Measurements from ENCODE around the gene GPATCH2. TPM values are rescaled to one million over a fixed set of nuclear protein-coding genes. Genes with fewer than 3 reads are reported as not detected.

Gene GPATCH2
- total RNA-seq, 1 donor from 2014 or later, result 39.3 TPM

DNA sequence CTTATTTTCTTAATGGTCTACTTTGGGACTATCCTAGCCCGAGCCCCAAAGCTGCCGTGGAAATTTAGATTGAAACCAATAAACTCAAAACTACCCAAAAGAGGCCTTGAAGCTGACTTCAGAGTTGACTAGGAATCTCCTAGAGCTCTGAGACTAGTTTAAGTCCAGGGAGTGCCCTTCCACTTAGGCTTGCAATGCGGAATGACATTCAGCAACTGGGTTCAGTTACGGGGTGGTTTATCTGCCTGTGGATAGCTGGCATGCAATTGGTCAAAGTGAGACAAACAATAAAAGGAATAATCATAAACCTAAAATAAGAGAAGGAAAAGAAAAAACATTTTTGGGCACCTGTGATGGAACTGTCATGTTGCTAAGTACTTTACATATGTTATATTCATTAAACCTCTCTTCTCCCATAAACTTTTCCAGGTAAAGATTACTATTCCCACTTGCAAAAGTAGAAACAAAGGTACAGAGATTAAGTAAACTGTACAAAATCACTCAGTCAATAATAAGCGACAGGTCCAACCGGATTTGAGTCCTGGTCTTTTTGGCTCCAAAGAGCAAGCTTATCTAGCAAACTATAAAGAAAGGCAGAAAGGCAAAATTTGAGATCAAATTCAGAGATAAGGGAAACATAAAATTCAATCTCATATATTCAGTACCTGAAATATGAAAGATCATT lies 56.5 kb downstream of the GPATCH2 start:
- no peak overlapping the region for H3K27ac Mint-ChIP-seq
- no peaks in the 10 kb centered on the region for H3K36me3 ChIP-seq
- TF ChIP-seq, protein P1, sequence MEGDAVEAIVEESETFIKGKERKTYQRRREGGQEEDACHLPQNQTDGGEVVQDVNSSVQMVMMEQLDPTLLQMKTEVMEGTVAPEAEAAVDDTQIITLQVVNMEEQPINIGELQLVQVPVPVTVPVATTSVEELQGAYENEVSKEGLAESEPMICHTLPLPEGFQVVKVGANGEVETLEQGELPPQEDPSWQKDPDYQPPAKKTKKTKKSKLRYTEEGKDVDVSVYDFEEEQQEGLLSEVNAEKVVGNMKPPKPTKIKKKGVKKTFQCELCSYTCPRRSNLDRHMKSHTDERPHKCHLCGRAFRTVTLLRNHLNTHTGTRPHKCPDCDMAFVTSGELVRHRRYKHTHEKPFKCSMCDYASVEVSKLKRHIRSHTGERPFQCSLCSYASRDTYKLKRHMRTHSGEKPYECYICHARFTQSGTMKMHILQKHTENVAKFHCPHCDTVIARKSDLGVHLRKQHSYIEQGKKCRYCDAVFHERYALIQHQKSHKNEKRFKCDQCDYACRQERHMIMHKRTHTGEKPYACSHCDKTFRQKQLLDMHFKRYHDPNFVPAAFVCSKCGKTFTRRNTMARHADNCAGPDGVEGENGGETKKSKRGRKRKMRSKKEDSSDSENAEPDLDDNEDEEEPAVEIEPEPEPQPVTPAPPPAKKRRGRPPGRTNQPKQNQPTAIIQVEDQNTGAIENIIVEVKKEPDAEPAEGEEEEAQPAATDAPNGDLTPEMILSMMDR (IDR thresholded peaks at IDR 0.05), result no peak
- TF ChIP-seq EZH2 (IDR thresholded peaks at IDR 0.05) (no peak), EZH2phosphoT487 (IDR thresholded peaks at IDR 0.05) (no peak)
- no peaks in the 10 kb centered on the region for H3K9me3 Mint-ChIP-seq
- no peaks in the 10 kb centered on the region for H4K20me1 ChIP-seq (ENCODE audit: low read depth)
- H3K4me3 Mint-ChIP-seq, result no peak overlapping the region
- no peaks in the 10 kb centered on the region for H3K36me3 Mint-ChIP-seq
- H3K4me3 ChIP-seq, result no peak overlapping the region
- H3K27me3 ChIP-seq, result no peaks in the 10 kb centered on the region
- no peak overlapping the region for H3K9ac ChIP-seq
- no peak overlapping the region for H3K4me2 ChIP-seq
- H3K27me3 Mint-ChIP-seq (ENCODE audit: insufficient read depth, low read depth), result no peaks in the 10 kb centered on the region
- H3K9me3 ChIP-seq (ENCODE audit: low read depth), result no peaks in the 10 kb centered on the region
- no peaks in the 10 kb centered on the region for H3K79me2 ChIP-seq (ENCODE audit: low read depth)
- no peaks in the 10 kb centered on the region for H3K4me1 ChIP-seq
- no peak overlapping the region for H2AFZ ChIP-seq (replicated peaks)
- DNase-seq (ENCODE audit: low spot score), result no peak
- H3K4me1 Mint-ChIP-seq, result no peaks in the 10 kb centered on the region
- H3K27ac ChIP-seq, result no peak overlapping the region
- H3F3A ChIP-seq (ENCODE audit: low read depth), result no peaks in the 10 kb centered on the region

DNA sequence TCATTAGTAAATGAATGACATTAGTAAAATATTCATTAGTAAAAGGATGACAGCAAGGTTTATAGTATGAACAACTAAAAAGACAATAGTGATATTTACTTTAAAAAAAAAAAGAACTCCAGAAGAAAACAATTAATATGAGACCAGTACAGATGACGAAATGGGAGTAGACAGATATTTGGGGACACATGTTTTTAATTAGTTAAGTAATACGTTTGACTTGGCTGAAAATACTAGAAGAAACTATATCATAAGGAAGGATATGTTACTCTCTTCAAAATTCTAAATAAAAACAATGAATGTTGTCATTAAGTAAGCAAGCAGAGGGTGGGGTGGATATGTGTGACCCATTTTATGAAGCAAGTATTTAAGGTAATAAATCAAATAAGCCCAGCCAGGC lies 61.9 kb downstream of the GPATCH2 start:
- H3K4me3 Mint-ChIP-seq, result no peak overlapping the region
- Histone ChIP-seq H3K4me1 (no peaks in the 10 kb centered on the region), H3K27ac (no peak overlapping the region), H3K79me2 (ENCODE audit: low read depth) (no peaks in the 10 kb centered on the region), H3K4me2 (no peak overlapping the region), H3K9ac (no peak overlapping the region), H3K36me3 (no peaks in the 10 kb centered on the region), H4K20me1 (ENCODE audit: low read depth) (no peaks in the 10 kb centered on the region), H3K4me3 (no peak overlapping the region), H3F3A (ENCODE audit: low read depth) (no peaks in the 10 kb centered on the region), H2AFZ (replicated peaks) (no peak overlapping the region), H3K9me3 (ENCODE audit: low read depth) (no peaks in the 10 kb centered on the region), H3K27me3 (no peaks in the 10 kb centered on the region)
- TF ChIP-seq EZH2phosphoT487 (IDR thresholded peaks at IDR 0.05) (no peak), EZH2 (IDR thresholded peaks at IDR 0.05) (no peak)
- TF ChIP-seq, protein P1 (IDR thresholded peaks at IDR 0.05), result no peak
- DNase-seq (ENCODE audit: low spot score), result no peak
- H3K36me3 Mint-ChIP-seq, result no peaks in the 10 kb centered on the region
- no peaks in the 10 kb centered on the region for H3K4me1 Mint-ChIP-seq
- H3K9me3 Mint-ChIP-seq, result no peaks in the 10 kb centered on the region
- no peak overlapping the region for H3K27ac Mint-ChIP-seq
- no peaks in the 10 kb centered on the region for H3K27me3 Mint-ChIP-seq (ENCODE audit: insufficient read depth, low read depth)

DNA sequence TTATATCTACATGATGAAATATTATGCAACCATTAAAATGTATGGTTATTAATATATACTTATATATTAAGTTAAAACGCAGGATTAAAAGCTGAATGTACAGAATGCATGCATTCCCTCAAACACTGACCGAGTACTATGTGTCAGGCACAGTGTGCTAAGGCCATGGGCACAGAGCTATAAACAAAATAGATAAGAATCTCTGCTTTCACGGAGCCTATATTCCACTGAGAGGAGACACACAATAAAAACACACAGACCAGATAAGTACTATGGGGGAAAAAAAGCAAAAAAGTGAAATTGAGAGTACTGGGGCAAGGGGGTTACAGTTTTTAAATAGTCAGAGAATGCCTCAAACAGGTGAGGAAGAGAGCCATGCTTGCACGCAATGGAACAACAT lies 62.7 kb downstream of the GPATCH2 start:
- Histone ChIP-seq H3K27ac (no peak overlapping the region), H3K4me3 (no peak overlapping the region), H3F3A (ENCODE audit: low read depth) (no peaks in the 10 kb centered on the region), H3K36me3 (no peaks in the 10 kb centered on the region), H3K27me3 (no peaks in the 10 kb centered on the region), H4K20me1 (ENCODE audit: low read depth) (no peaks in the 10 kb centered on the region), H3K4me1 (no peaks in the 10 kb centered on the region), H3K9ac (no peak overlapping the region), H3K4me2 (no peak overlapping the region), H2AFZ (replicated peaks) (no peak overlapping the region), H3K79me2 (ENCODE audit: low read depth) (no peaks in the 10 kb centered on the region), H3K9me3 (ENCODE audit: low read depth) (no peaks in the 10 kb centered on the region)
- Mint-ChIP-seq H3K9me3 (no peaks in the 10 kb centered on the region), H3K36me3 (peaks cover 2% of the 10 kb centered on the region), H3K4me1 (no peaks in the 10 kb centered on the region), H3K4me3 (no peak overlapping the region), H3K27ac (no peak overlapping the region), H3K27me3 (ENCODE audit: insufficient read depth, low read depth) (no peaks in the 10 kb centered on the region)
- TF ChIP-seq EZH2 (IDR thresholded peaks at IDR 0.05) (no peak), EZH2phosphoT487 (IDR thresholded peaks at IDR 0.05) (no peak)
- TF ChIP-seq, protein P1 (IDR thresholded peaks at IDR 0.05), result no peak
- no peak for DNase-seq (ENCODE audit: low spot score)
